Esophagus muscularis mucosa (tissue), 4 donors: Measurements from ENCODE around the gene RIN3.

Source experiments
- CTCF ChIP-seq, 3 experiments: fragments of 200-600 bp in 2 of 3; fragments of 450-650 bp in 1 of 3; sonication (generic) in 2 of 3; IDR thresholded peaks; one replicate each; pipeline ENCODE4 v1.5.1; 2017 to 2019; ENCODE audit warnings: antibody characterized with exemption in 3 of 3, mild to moderate bottlenecking in 2 of 3, moderate library complexity in 1 of 3
- EP300 ChIP-seq: sonication (generic); formaldehyde crosslinking; IDR thresholded peaks from one replicate; pipeline ENCODE4 v1.6.1; 2017; ENCODE audit warnings: antibody characterized with exemption
- POLR2A ChIP-seq: fragments of 450-650 bp; IDR thresholded peaks from one replicate; pipeline ENCODE4 v1.6.1; 2017; ENCODE audit warnings: antibody characterized with exemption, moderate library complexity, mild to moderate bottlenecking, low read depth
- POLR2AphosphoS5 ChIP-seq, 2 donors: sonication (generic); formaldehyde crosslinking; IDR thresholded peaks; one replicate each; pipeline ENCODE4 v1.6.1; 2017; ENCODE audit warnings: antibody characterized with exemption in 2 of 2

- TF ChIP-seq CTCF (IDR thresholded peaks at IDR 0.05) (no peak), POLR2A (no peak), POLR2AphosphoS5 (IDR thresholded peaks at IDR 0.05) (no peak), EP300 (no peak)
Measured at GRCh38 chr14:92503756-92504491, 9.7 kb upstream of the RIN3 start.
